ENCODE data around the gene INSIG1. TPM values are rescaled to one million over a fixed set of nuclear protein-coding genes. Genes with fewer than 3 reads are reported as not detected.

INSIG1 gene
- polyA plus RNA-seq, 1 of the 3 experiments (the other 2 are of a cell fraction): 6.4 TPM

GRCh38 chr7:155309021-155309338, 11.3 kb downstream of the INSIG1 start:
- no peak for TF ChIP-seq EP300 (IDR thresholded peaks at IDR 0.05; ENCODE audit: borderline replicate concordance in 1 of 2, low read depth in 1 of 2, low read length in 1 of 2)
- no peak for TF ChIP-seq RCOR1 (IDR thresholded peaks at IDR 0.05; ENCODE audit: low read length)
- CTCF ChIA-PET: interaction anchor here (1.5 kb wide), 1 partner anchor 36 kb away, joined by 3 read pairs; no protein-coding TSS in a partner anchor
- H3K9ac ChIP-seq: no peak overlapping the region
- peaks cover 23 to 44% of the 10 kb centered on the region in 2 experiments for H3K36me3 ChIP-seq (replicated peaks in 1 of 2; ENCODE audit: control insufficient read depth in 1 of 2, insufficient read depth in 2 of 2, low read length in 1 of 2)
- H3K4me3 ChIP-seq (ENCODE audit: low read depth in 2 of 2, low read length in 1 of 2): no peak overlapping the region
- H3K79me2 ChIP-seq (ENCODE audit: insufficient read depth): no peaks in the 10 kb centered on the region
- 86% methylated on average over 1 of the region's 1 CpG for WGBS (ENCODE audit: low lambda C conversion rate)
- H4K20me1 ChIP-seq (ENCODE audit: insufficient read depth): no peaks in the 10 kb centered on the region
- H3K4me1 ChIP-seq (ENCODE audit: control insufficient read depth in 1 of 2, insufficient read depth in 2 of 2, low read depth in 1 of 2, low read length in 1 of 2): no peaks in the 10 kb centered on the region
- POLR2A ChIA-PET: no interaction called here
- H2AFZ ChIP-seq (ENCODE audit: low read depth): no peak overlapping the region
- no peaks in the 10 kb centered on the region for H3K27me3 ChIP-seq (ENCODE audit: insufficient read depth)
- H3K27ac ChIP-seq (ENCODE audit: low read depth in 2 of 2, low read length in 1 of 2): no peak overlapping the region
- DNase-seq: no peak
- H3K9me3 ChIP-seq: no peaks in the 10 kb centered on the region
- no peaks in the 10 kb centered on the region for H3F3A ChIP-seq (replicated peaks; ENCODE audit: insufficient read depth)
- no peaks in the 10 kb centered on the region for H3K9me2 ChIP-seq
- H3K4me2 ChIP-seq: no peak overlapping the region

GRCh38 chr7:155310425-155311114, 12.9 kb downstream of the INSIG1 start:
- 84% methylated on average over 13 of the region's 13 CpGs for WGBS (ENCODE audit: low lambda C conversion rate)
- Histone ChIP-seq H3K36me3 (replicated peaks in 1 of 2; ENCODE audit: control insufficient read depth in 1 of 2, insufficient read depth in 2 of 2, low read length in 1 of 2) (peaks cover 18 to 39% of the 10 kb centered on the region in 2 experiments), H3K4me1 (ENCODE audit: control insufficient read depth in 1 of 2, insufficient read depth in 2 of 2, low read depth in 1 of 2, low read length in 1 of 2) (no peaks in the 10 kb centered on the region), H4K20me1 (ENCODE audit: insufficient read depth) (no peaks in the 10 kb centered on the region), H3K4me2 (no peak overlapping the region), H3K9me3 (no peaks in the 10 kb centered on the region), H3K4me3 (ENCODE audit: low read depth in 2 of 2, low read length in 1 of 2) (no peak overlapping the region), H3K27ac (ENCODE audit: low read depth in 2 of 2, low read length in 1 of 2) (no peak overlapping the region), H3K27me3 (ENCODE audit: insufficient read depth) (no peaks in the 10 kb centered on the region), H3F3A (replicated peaks; ENCODE audit: insufficient read depth) (no peaks in the 10 kb centered on the region), H3K9me2 (no peaks in the 10 kb centered on the region), H3K9ac (no peak overlapping the region), H3K79me2 (ENCODE audit: insufficient read depth) (no peaks in the 10 kb centered on the region), H2AFZ (ENCODE audit: low read depth) (no peak overlapping the region)
- TF ChIP-seq GATA2 (CRISPR knock-in tag; IDR thresholded peaks at IDR 0.05): no peak
- POLR2A ChIA-PET: no interaction called here
- CTCF ChIA-PET: interaction anchor here (1.5 kb wide), 1 partner anchor 34 kb away, joined by 3 read pairs; no protein-coding TSS in a partner anchor
- DNase-seq: no peak

- H3K79me2 ChIP-seq (ENCODE audit: insufficient read depth): no peaks in the 10 kb centered on the region
- ChIA-PET CTCF (interaction anchor here (0.8 to 1.3 kb wide), 2 partner anchors 33 to 121 kb away, joined by 3 to 9 read pairs; no protein-coding TSS in a partner anchor), POLR2A (no interaction called here)
- no peak for DNase-seq
- H3K27me3 ChIP-seq (ENCODE audit: insufficient read depth): no peaks in the 10 kb centered on the region
- no peaks in the 10 kb centered on the region for H3K4me1 ChIP-seq (ENCODE audit: control insufficient read depth in 1 of 2, insufficient read depth in 2 of 2, low read depth in 1 of 2, low read length in 1 of 2)
- no peaks in the 10 kb centered on the region for H3K9me2 ChIP-seq
- no peaks in the 10 kb centered on the region for H3F3A ChIP-seq (replicated peaks; ENCODE audit: insufficient read depth)
- no peak overlapping the region for H3K9ac ChIP-seq
- no peak overlapping the region for H3K27ac ChIP-seq (ENCODE audit: low read depth in 2 of 2, low read length in 1 of 2)
- H3K9me3 ChIP-seq: no peaks in the 10 kb centered on the region
- no peak overlapping the region for H2AFZ ChIP-seq (ENCODE audit: low read depth)
- peaks cover 18 to 32% of the 10 kb centered on the region in 2 experiments for H3K36me3 ChIP-seq (replicated peaks in 1 of 2; ENCODE audit: control insufficient read depth in 1 of 2, insufficient read depth in 2 of 2, low read length in 1 of 2)
- H3K4me2 ChIP-seq: no peak overlapping the region
- H3K4me3 ChIP-seq (ENCODE audit: low read depth in 2 of 2, low read length in 1 of 2): no peak overlapping the region
- H4K20me1 ChIP-seq (ENCODE audit: insufficient read depth): no peaks in the 10 kb centered on the region
- 82% methylated on average over 8 of the region's 8 CpGs for WGBS (ENCODE audit: low lambda C conversion rate)
- TF ChIP-seq ELF1 (IDR thresholded peaks at IDR 0.05) (no peak), SMC3 (IDR thresholded peaks at IDR 0.05; ENCODE audit: low read depth, low read length) (no peak), ZBTB33 (IDR thresholded peaks at IDR 0.05; ENCODE audit: borderline replicate concordance, low read depth) (no peak), NRF1 (IDR thresholded peaks at IDR 0.05; ENCODE audit: low read depth, low read length) (no peak), RFX5 (IDR thresholded peaks at IDR 0.05; ENCODE audit: low read length) (no peak), RAD21 (IDR thresholded peaks at IDR 0.05; ENCODE audit: low read length) (no peak), JUND (IDR thresholded peaks at IDR 0.05) (no peak), MAX (IDR thresholded peaks at IDR 0.05; ENCODE audit: low read depth) (no peak), CHD2 (IDR thresholded peaks at IDR 0.05; ENCODE audit: low read length, partially characterized antibody) (no peak)
Observed at GRCh38 chr7:155311826-155312537, 14.3 kb downstream of the INSIG1 start.

Measured in SK-N-SH (cell line).